AG04450 (cell line): ENCODE data around the gene PACSIN2. TPM values are rescaled to one million over a fixed set of nuclear protein-coding genes. Genes with fewer than 3 reads are reported as not detected.

ENCODE experiments used
- CTCF ChIA-PET: fragments of 300-600, 350-600 bp; formaldehyde crosslinking; extraction: SDS; loops from one replicate; lab custom pipeline; 2022; ENCODE audit warnings: antibody characterized with exemption, inconsistent platforms; lab: Charles Lee
- POLR2A ChIA-PET: fragments of 350-600 bp; formaldehyde crosslinking; extraction: SDS; loops from one replicate; lab custom pipeline; 2021; ENCODE audit warnings: antibody characterized with exemption, inconsistent platforms; lab: Yijun Ruan, JAX
- DNase-seq: peaks from one replicate; pipeline ENCODE4 v3.0.0-alpha.2; 2011; ENCODE audit warnings: low read depth, low spot score
- H3K27ac ChIP-seq: one replicate; pipeline ENCODE4 v1.5.1; 2012; ENCODE audit warnings: low read depth, low read length, control low read depth
- H3K27me3 ChIP-seq: one replicate; pipeline ENCODE4 v1.6.0; 2012; ENCODE audit warnings: low read length; ENCODE audit not compliant: control insufficient read depth, insufficient read depth
- H3K4me3 ChIP-seq: 2 replicates; pipeline ENCODE4 v1.5.1; 2011; ENCODE audit warnings: mild to moderate bottlenecking, low read depth, low read length, control low read depth
- H3K9me3 ChIP-seq: 2 replicates; pipeline ENCODE4 v1.5.1; 2012; ENCODE audit warnings: low read length; ENCODE audit not compliant: control insufficient read depth, insufficient read depth
- polyA plus RNA-seq: library from polyadenylated mRNA; depleted of rRNA; stranded (reverse); fragments of >200 nt; gene quantifications from 2 replicates; pipeline ENCODE4 v1.2.3, GENCODE V29; 2011
- TF ChIP-seq, protein P1 (sequence below): IDR thresholded peaks from 2 replicates; pipeline ENCODE4 v1.5.1; 2011; ENCODE audit warnings: low read depth, low read length, control low read depth, inconsistent platforms

Gene PACSIN2
- polyA plus RNA-seq, 1 experiment = 59.6 TPM

DNA sequence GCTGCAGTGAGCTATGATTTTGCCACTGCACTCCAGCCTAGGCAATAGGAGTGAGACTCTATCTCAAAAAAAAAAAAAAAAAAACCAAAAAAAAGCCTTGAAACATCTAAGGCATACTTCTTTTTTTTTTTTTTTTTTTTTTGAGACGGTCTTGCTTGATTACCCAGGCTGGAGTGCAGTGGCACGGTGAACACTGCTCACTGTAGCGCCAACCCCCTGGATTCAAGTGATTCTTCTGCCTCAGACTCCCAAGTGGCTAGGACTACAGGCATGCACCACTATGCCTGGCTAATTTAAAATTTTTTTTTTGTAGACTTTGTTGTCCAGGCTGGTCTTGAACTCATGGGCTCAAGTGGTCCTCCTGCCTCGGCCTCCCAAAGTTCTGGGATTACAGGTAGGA lies 177.4 kb downstream of the PACSIN2 start:
- Histone ChIP-seq H3K27me3 (no peaks in the 10 kb centered on the region), H3K4me3 (no peak overlapping the region), H3K27ac (no peak overlapping the region), H3K9me3 (no peaks in the 10 kb centered on the region)
- ChIA-PET CTCF (no interaction called here), POLR2A (no interaction called here)
- TF ChIP-seq, protein P1, sequence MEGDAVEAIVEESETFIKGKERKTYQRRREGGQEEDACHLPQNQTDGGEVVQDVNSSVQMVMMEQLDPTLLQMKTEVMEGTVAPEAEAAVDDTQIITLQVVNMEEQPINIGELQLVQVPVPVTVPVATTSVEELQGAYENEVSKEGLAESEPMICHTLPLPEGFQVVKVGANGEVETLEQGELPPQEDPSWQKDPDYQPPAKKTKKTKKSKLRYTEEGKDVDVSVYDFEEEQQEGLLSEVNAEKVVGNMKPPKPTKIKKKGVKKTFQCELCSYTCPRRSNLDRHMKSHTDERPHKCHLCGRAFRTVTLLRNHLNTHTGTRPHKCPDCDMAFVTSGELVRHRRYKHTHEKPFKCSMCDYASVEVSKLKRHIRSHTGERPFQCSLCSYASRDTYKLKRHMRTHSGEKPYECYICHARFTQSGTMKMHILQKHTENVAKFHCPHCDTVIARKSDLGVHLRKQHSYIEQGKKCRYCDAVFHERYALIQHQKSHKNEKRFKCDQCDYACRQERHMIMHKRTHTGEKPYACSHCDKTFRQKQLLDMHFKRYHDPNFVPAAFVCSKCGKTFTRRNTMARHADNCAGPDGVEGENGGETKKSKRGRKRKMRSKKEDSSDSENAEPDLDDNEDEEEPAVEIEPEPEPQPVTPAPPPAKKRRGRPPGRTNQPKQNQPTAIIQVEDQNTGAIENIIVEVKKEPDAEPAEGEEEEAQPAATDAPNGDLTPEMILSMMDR = no peak
- DNase-seq = no peak

DNA sequence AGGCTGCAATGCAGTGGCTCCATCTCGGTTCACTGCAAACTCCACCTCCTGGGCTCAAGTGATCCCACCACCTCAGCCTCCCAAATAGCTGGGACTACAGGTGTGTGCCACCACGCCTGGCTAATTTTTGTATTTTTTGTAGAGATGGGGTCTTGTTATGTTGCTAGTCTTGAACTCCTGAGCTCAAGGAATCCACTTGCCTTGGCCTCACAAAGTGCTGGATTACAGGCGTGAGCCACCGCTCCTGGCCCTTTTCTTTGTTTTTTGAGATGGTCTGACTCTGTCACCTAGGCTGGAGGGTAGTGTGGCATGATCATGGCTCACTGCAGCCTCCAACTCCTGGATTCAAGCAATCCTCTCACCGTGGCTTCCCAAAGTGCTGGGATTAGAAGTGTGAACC lies 178.9 kb downstream of the PACSIN2 start:
- Histone ChIP-seq H3K27me3 (no peaks in the 10 kb centered on the region), H3K9me3 (no peaks in the 10 kb centered on the region), H3K4me3 (no peak overlapping the region), H3K27ac (no peak overlapping the region)
- POLR2A ChIA-PET = interaction anchor here (0.7 to 0.8 kb wide), 2 partner anchors 21 to 221 kb away, joined by 6 read pairs; partner anchors contain the start of gene POLDIP3
- TF ChIP-seq, protein P1 = no peak
- no peak for DNase-seq
- CTCF ChIA-PET = interaction anchor here (0.6 to 1.0 kb wide), 2 partner anchors 16 to 125 kb away, joined by 3 to 4 read pairs; no protein-coding TSS in a partner anchor

DNA sequence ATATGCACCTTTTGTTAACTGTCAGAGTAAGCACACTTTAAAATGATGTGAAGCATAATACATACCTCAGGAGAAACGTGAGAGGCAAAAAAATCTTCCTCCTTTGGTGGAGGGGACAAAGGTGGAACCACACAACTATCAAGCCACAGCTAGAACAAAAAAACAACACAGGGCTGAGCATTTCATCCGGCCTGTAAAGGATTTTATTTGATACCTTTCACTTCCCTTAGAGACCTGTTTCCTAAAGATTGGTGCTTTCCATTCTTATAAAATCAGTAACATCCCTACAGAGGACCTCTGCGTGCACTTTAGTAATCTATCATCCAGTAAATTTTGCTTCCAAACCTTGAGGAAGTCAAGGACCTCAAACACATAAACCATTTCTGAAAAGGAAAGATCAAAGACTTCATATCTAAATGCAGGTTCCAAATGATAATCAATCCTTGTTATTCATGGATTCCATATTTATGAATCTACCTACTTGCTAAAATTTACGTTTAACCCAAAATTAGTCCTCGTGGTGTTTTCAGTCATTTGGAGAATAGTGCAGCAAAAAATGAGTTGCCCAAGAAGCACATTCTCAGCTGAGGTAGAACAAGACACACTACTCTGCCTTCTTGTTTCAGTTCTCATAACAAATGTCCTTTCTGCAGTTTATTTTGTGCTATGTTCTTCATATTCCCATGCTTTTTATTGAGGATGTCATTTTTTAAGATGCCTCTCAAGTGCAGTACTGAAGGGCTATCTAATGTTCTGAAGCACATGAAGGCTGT lies 180.6 kb downstream of the PACSIN2 start:
- H3K9me3 ChIP-seq = no peaks in the 10 kb centered on the region
- TF ChIP-seq, protein P1 = no peak
- ChIA-PET CTCF (interaction anchor here (0.6 to 3.9 kb wide), 2 partner anchors 15 to 157 kb away, joined by 5 to 31 read pairs; no protein-coding TSS in a partner anchor), POLR2A (interaction anchor here (1.1 kb wide), 1 partner anchor 14 kb away, joined by 3 read pairs; no protein-coding TSS in a partner anchor)
- no peak for DNase-seq
- H3K27ac ChIP-seq = no peak overlapping the region
- no peaks in the 10 kb centered on the region for H3K27me3 ChIP-seq
- H3K4me3 ChIP-seq = no peak overlapping the region

DNA sequence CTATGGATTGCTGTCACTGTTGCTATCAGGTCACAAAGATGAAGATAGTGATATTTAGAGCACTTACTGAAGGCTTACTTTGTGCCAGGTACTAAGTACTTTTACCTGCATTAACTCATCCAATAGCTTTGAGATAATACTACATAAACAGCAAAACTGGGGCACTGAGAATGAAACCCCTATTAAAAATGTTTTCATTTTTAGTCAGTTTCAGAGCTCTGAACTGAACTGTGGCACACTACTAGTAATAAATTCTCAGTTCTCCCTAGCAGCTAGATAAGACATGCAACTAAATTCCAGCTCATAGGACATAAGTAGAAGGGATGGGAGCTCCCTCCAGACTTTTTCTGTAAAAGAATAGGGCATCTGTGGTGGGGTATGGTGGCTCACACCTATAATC lies 181.8 kb downstream of the PACSIN2 start:
- Histone ChIP-seq H3K27me3 (no peaks in the 10 kb centered on the region), H3K9me3 (no peaks in the 10 kb centered on the region), H3K4me3 (no peak overlapping the region), H3K27ac (no peak overlapping the region)
- TF ChIP-seq, protein P1 = no peak
- ChIA-PET CTCF (interaction anchor here (3.9 kb wide), 1 partner anchor 13 kb away, joined by 31 read pairs; no protein-coding TSS in a partner anchor), POLR2A (interaction anchor here (1.1 kb wide), 1 partner anchor 13 kb away, joined by 3 read pairs; no protein-coding TSS in a partner anchor)
- DNase-seq = no peak

DNA sequence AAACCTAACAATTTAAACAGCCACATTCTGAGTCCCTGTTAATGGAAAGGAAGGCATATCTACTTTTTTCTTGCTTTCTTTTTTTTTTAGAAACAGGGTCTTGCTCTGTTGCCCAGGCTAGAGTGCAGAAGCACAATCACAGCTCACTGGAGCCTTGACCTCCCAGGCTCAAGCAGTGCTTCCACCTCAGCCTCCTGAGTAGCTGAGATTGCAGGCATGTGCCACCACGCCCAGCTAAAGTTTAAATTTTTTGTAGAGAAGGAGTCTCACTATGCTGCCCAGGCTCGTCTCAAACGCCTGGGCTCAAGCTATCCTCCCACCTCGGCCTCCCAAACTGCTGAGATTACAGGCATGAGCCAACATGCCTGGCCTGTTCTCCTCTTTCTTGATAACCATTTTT lies 183.2 kb downstream of the PACSIN2 start:
- ChIA-PET POLR2A (interaction anchor here (0.7 kb wide), 1 partner anchor 74 kb away, joined by 3 read pairs; no protein-coding TSS in a partner anchor), CTCF (interaction anchor here (3.9 kb wide), 1 partner anchor 12 kb away, joined by 31 read pairs; no protein-coding TSS in a partner anchor)
- DNase-seq = no peak
- Histone ChIP-seq H3K9me3 (no peaks in the 10 kb centered on the region), H3K4me3 (no peak overlapping the region), H3K27me3 (no peaks in the 10 kb centered on the region), H3K27ac (no peak overlapping the region)
- TF ChIP-seq, protein P1 = no peak
